SJSA1 (cell line): Measurements from ENCODE around the gene CYP46A1. TPM values are rescaled to one million over a fixed set of nuclear protein-coding genes. Genes with fewer than 3 reads are reported as not detected.

Source experiments
- DNase-seq, 2 experiments: peaks; one replicate each; pipeline ENCODE4 v3.0.0-alpha.2; 2015 to 2020; ENCODE audit warnings: low spot score in 2 of 2, low read depth in 1 of 2
- H3K27ac ChIP-seq: fragments of 250-450 bp; sonication (Bioruptor Pico); 2 replicates; pipeline ENCODE4 v1.5.1; 2020; ENCODE audit warnings: mild to moderate bottlenecking, moderate library complexity
- H3K27me3 ChIP-seq: fragments of 250-450 bp; sonication (Bioruptor Pico); replicated peaks from 2 replicates; pipeline ENCODE4 v1.5.1; 2020; ENCODE audit warnings: mild to moderate bottlenecking, moderate library complexity
- H3K36me3 ChIP-seq: fragments of 250-450 bp; sonication (Bioruptor Pico); 2 replicates; pipeline ENCODE4 v1.5.1; 2020; ENCODE audit warnings: mild to moderate bottlenecking
- H3K4me1 ChIP-seq: fragments of 250-450 bp; sonication (Bioruptor Pico); replicated peaks from 2 replicates; pipeline ENCODE4 v1.6.1; 2021; ENCODE audit warnings: mild to moderate bottlenecking
- H3K4me3 ChIP-seq: fragments of 250-450 bp; sonication (Bioruptor Pico); 2 replicates; pipeline ENCODE4 v1.5.1; 2020; ENCODE audit warnings: mild to moderate bottlenecking
- H3K9me3 ChIP-seq: fragments of 250-450 bp; sonication (Bioruptor Pico); replicated peaks from 2 replicates; pipeline ENCODE4 v1.5.1; 2020; ENCODE audit warnings: mild to moderate bottlenecking
- total RNA-seq: library from RNA; depleted of rRNA; stranded (reverse); fragments of >200 nt; shearing (Covaris generic); gene quantifications from 2 replicates; pipeline ENCODE4 v1.2.3, GENCODE V29; 2014; rRNA removed

The CYP46A1 gene
- total RNA-seq, 1 experiment from 2014 or later: 0.21 TPM

GRCh38 chr14:99763527-99764221, 79.6 kb downstream of the CYP46A1 start:
- H3K27me3 ChIP-seq: no peaks in the 10 kb centered on the region
- H3K4me1 ChIP-seq: peaks cover 13% of the 10 kb centered on the region
- H3K4me3 ChIP-seq: no peak overlapping the region
- no peak overlapping the region for H3K27ac ChIP-seq
- DNase-seq: no peak
- 0 out of 2 replicates have a peak, but pooled peaks cover 5% of the 10 kb centered on the region for H3K36me3 ChIP-seq
- H3K9me3 ChIP-seq: no peaks in the 10 kb centered on the region

DNA sequence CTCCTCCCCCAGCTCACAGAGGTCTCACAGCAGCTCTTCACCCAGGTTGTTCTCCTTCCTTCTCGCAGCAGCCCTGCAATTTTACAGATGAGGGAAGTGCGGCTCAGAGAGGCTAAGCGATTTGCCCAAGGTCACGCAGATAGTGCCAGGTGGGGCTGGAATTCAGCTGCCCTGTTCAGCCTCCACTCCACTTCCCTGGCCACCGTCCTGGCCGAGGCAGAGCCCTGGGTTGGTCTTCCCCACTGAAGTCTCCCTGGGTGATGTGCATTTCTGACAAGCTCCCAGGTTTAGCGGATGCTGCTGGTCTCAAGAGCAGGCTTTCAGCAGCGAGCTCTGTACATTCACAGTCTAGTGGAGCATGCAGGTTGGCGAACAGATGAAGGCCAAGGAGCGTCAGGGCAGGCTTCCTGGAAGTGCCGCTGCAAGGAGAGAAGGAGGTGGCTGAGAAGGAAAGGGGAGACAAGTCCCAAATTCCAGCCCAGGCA, 80.2 kb downstream of the CYP46A1 start:
- Histone ChIP-seq H3K27ac (no peak overlapping the region), H3K4me3 (no peak overlapping the region), H3K36me3 (0 out of 2 replicates have a peak, but pooled peaks cover 5% of the 10 kb centered on the region), H3K4me1 (peaks cover 7% of the 10 kb centered on the region), H3K27me3 (no peaks in the 10 kb centered on the region), H3K9me3 (no peaks in the 10 kb centered on the region)
- no peak for DNase-seq

- no peaks in the 10 kb centered on the region for H3K9me3 ChIP-seq
- no peak overlapping the region for H3K27ac ChIP-seq
- peaks cover under 1% of the 10 kb centered on the region; the same call in 1 of the 2 replicates for H3K36me3 ChIP-seq
- no peak for DNase-seq
- H3K4me1 ChIP-seq: peaks cover 17% of the 10 kb centered on the region
- no peaks in the 10 kb centered on the region for H3K27me3 ChIP-seq
- no peak overlapping the region for H3K4me3 ChIP-seq
These were observed 84.3 kb downstream of the CYP46A1 start for GRCh38 chr14:99768381-99768780.

- no peak overlapping the region for H3K4me3 ChIP-seq
- no peaks in the 10 kb centered on the region for H3K9me3 ChIP-seq
- H3K4me1 ChIP-seq: peaks cover 19% of the 10 kb centered on the region
- no peaks in the 10 kb centered on the region; the same call in 1 of the 2 replicates for H3K36me3 ChIP-seq
- no peak for DNase-seq
- no peaks in the 10 kb centered on the region for H3K27me3 ChIP-seq
- H3K27ac ChIP-seq: no peak overlapping the region
These were observed 85.0 kb downstream of the CYP46A1 start for GRCh38 chr14:99769123-99769522.

GRCh38 chr14:99769799-99770198, 85.7 kb downstream of the CYP46A1 start:
- Histone ChIP-seq H3K4me3 (no peak overlapping the region), H3K27me3 (no peaks in the 10 kb centered on the region), H3K36me3 (no peaks in the 10 kb centered on the region; the same call in 1 of the 2 replicates), H3K4me1 (peaks cover 24% of the 10 kb centered on the region), H3K9me3 (no peaks in the 10 kb centered on the region), H3K27ac (no peak overlapping the region)
- no peak for DNase-seq

- Histone ChIP-seq H3K27ac (no peak overlapping the region), H3K4me3 (no peak overlapping the region), H3K4me1 (peaks cover 24% of the 10 kb centered on the region), H3K9me3 (no peaks in the 10 kb centered on the region), H3K36me3 (peaks cover 3% of the 10 kb centered on the region; the same call in 1 of the 2 replicates), H3K27me3 (no peaks in the 10 kb centered on the region)
- DNase-seq: no peak
These were observed 88.5 kb downstream of the CYP46A1 start for GRCh38 chr14:99772371-99773283.

GRCh38 chr14:99773521-99774497, 89.7 kb downstream of the CYP46A1 start:
- Histone ChIP-seq H3K27ac (no peak overlapping the region), H3K27me3 (no peaks in the 10 kb centered on the region)
- DNase-seq: no peak

DNA sequence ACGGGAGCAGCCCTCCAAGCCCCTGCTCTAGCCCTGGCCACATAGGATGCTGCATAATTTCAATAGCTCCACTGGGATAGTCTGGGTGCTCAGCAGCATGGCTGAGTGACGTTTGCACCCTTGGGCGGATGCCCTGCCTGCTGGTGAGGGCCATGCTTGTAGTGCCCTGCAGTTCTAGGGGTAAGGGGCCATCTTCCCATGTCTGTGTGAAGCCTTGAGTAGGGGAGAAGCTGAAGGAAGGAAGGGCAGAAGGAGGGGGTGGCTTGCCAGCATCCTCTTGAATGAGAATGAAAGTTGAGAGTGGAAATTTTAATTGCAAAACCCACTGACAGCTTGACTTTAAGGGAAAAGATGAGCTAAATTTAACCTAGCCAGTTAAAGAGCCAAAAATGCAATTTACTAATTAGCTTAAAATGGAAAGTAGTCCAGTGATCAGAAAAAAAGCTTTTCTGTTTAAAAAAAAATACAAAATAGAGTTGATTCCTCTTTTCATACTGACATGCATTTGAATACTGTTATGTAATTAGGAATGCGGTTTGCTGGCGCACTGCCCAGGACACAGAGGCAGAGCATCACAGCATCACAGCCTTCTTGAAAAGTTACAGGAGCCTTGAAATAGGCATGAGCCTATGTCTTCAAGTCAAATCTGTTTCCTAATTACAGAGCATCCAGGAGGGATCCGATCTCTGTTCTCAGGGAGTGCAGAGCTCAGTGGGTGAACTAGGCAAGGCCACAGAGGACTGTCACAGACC, 90.6 kb downstream of the CYP46A1 start:
- no peak overlapping the region for H3K4me3 ChIP-seq
- peaks cover 4% of the 10 kb centered on the region for H3K9me3 ChIP-seq
- peaks cover 25% of the 10 kb centered on the region for H3K4me1 ChIP-seq
- H3K27me3 ChIP-seq: no peaks in the 10 kb centered on the region
- H3K36me3 ChIP-seq: peaks cover 15% of the 10 kb centered on the region
- DNase-seq: no peak
- H3K27ac ChIP-seq: no peak overlapping the region

More at GRCh38 chr14:99773521-99774497, 89.7 kb downstream of the CYP46A1 start:
- no peak overlapping the region for H3K4me3 ChIP-seq
- H3K4me1 ChIP-seq: peaks cover 21% of the 10 kb centered on the region
- H3K36me3 ChIP-seq: peaks cover 9% of the 10 kb centered on the region
- no peaks in the 10 kb centered on the region for H3K9me3 ChIP-seq

GRCh38 chr14:99775351-99775750, 91.3 kb downstream of the CYP46A1 start:
- Histone ChIP-seq H3K4me1 (peaks cover 25% of the 10 kb centered on the region), H3K27me3 (no peaks in the 10 kb centered on the region), H3K9me3 (peaks cover 9% of the 10 kb centered on the region), H3K4me3 (no peak overlapping the region), H3K36me3 (peaks cover 21% of the 10 kb centered on the region), H3K27ac (no peak overlapping the region)
- no peak for DNase-seq

Other genes with a start within 250 kb of the CYP46A1 start
- gene SETD3, start 203.4 kb upstream of the CYP46A1 start, total RNA-seq: 71.0 and 84.2 TPM in 2 replicates
- 9.0 and 12.1 TPM in 2 replicates for gene CCNK, start 202.9 kb upstream of the CYP46A1 start, total RNA-seq
- gene CCDC85C, start 80.1 kb upstream of the CYP46A1 start, total RNA-seq: 14.5 and 25.8 TPM in 2 replicates
- 0.42 TPM in 1 of 2 replicates, not detected in the other for gene HHIPL1, start 39.2 kb upstream of the CYP46A1 start, total RNA-seq
- 86.7 and 94.7 TPM in 2 replicates for gene EML1, start 109.1 kb downstream of the CYP46A1 start, total RNA-seq